HG02642 (cell line): ENCODE results near the gene GNAI2.
"Not testable (repeated sequence)": the region's sequence is repeated elsewhere in the genome, so short reads cannot be mapped to it uniquely, and the experiment has no call there.

ENCODE experiments used
- ATAC-seq: cut with Tn5 transposase; IDR thresholded peaks from one replicate; pipeline ENCODE4 v1.9.1; 2021; ENCODE audit warnings: mild to moderate bottlenecking; ENCODE audit not compliant: unreplicated experiment, poor library complexity

Gene GNAI2

GRCh38 chr3:50221411-50222168 is 14.4 kb upstream of the GNAI2 start:
- no peak for ATAC-seq

GRCh38 chr3:50222169-50222528 is 13.9 kb upstream of the GNAI2 start:
- ATAC-seq = no peak

- no peak for ATAC-seq
Measured at GRCh38 chr3:50224639-50225038, 11.4 kb upstream of the GNAI2 start.

- peak; percentile 8 for ATAC-seq
Measured at GRCh38 chr3:50226888-50227389, 9.1 kb upstream of the GNAI2 start.

GRCh38 chr3:50227390-50228183 is 8.4 kb upstream of the GNAI2 start:
- peak; percentile 87 for ATAC-seq

GRCh38 chr3:50228184-50228763 is 7.7 kb upstream of the GNAI2 start:
- ATAC-seq = not testable (repeated sequence)

GRCh38 chr3:50229490-50229889 is 6.5 kb upstream of the GNAI2 start:
- no peak for ATAC-seq

- no peak for ATAC-seq
Measured at GRCh38 chr3:50230104-50230793, 5.8 kb upstream of the GNAI2 start.

GRCh38 chr3:50230794-50231125 is 5.2 kb upstream of the GNAI2 start:
- ATAC-seq = no peak

- ATAC-seq = no peak
Measured at GRCh38 chr3:50231581-50231980, 4.4 kb upstream of the GNAI2 start.

- no peak for ATAC-seq
Measured at GRCh38 chr3:50232303-50232702, 3.7 kb upstream of the GNAI2 start.

GRCh38 chr3:50233176-50233575 is 2.8 kb upstream of the GNAI2 start:
- no peak for ATAC-seq

GRCh38 chr3:50236484-50237132 is 604 bp downstream of the GNAI2 start:
- no peak for ATAC-seq

GRCh38 chr3:50237133-50237651 is 1.2 kb downstream of the GNAI2 start:
- no peak for ATAC-seq

GRCh38 chr3:50237754-50238548 is 1.9 kb downstream of the GNAI2 start:
- peak; percentile 33 for ATAC-seq

- ATAC-seq = no peak
Measured at GRCh38 chr3:50238549-50239026, 2.6 kb downstream of the GNAI2 start.

- no peak for ATAC-seq
Measured at GRCh38 chr3:50239649-50240048, 3.6 kb downstream of the GNAI2 start.

- no peak for ATAC-seq
Measured at GRCh38 chr3:50241163-50241562, 5.2 kb downstream of the GNAI2 start.

- no peak for ATAC-seq
Measured at GRCh38 chr3:50241713-50242380, 5.8 kb downstream of the GNAI2 start.
